OCI-LY7 (cell line): ENCODE measurements around the gene KANSL1L. TPM values are rescaled to one million over a fixed set of nuclear protein-coding genes. Genes with fewer than 3 reads are reported as not detected.

ENCODE experiments used
- BruUV-seq: library from RNA; stranded (reverse); fragments of 400-500 nt; replicated peaks from 2 replicates; lab custom pipeline; 2021; lab: Mats Ljungman, UMichigan
- CTCF ChIA-PET: fragments of 300-600 bp; sonication (Branson Sonifier 250); formaldehyde crosslinking; loops from one replicate; lab custom pipeline; 2022; ENCODE audit warnings: antibody characterized with exemption; ENCODE audit not compliant: unreplicated experiment; lab: Charles Lee
- POLR2A ChIA-PET: fragments of 300-600 bp; sonication (Branson Sonifier 250); formaldehyde crosslinking; loops from one replicate; lab custom pipeline; 2022; ENCODE audit warnings: antibody characterized with exemption; lab: Charles Lee
- DNase-seq: peaks from one replicate; pipeline ENCODE4 v3.0.0-alpha.2; 2015; ENCODE audit warnings: low spot score
- H2AFZ ChIP-seq: fragments of 200-600 bp; sonication (generic), shearing (Covaris generic); 2 replicates; pipeline ENCODE4 v1.6.1; 2014; ENCODE audit warnings: mild to moderate bottlenecking, antibody characterized with exemption, low read length, moderate library complexity
- H3K27ac ChIP-seq: fragments of 200-600 bp; sonication (generic); 2 replicates; pipeline ENCODE4 v1.5.1; 2014; ENCODE audit warnings: mixed run types, low read depth, mild to moderate bottlenecking, moderate library complexity, low read length, inconsistent platforms; ENCODE audit not compliant: poor library complexity, severe bottlenecking
- H3K36me3 ChIP-seq: fragments of 200-600 bp; sonication (generic); 2 replicates; pipeline ENCODE4 v1.6.1; 2014; ENCODE audit warnings: mild to moderate bottlenecking, antibody characterized with exemption, low read length, moderate library complexity, mixed read lengths; ENCODE audit not compliant: insufficient read depth
- H3K4me1 ChIP-seq: fragments of 200-600 bp; sonication (generic); 2 replicates; pipeline ENCODE4 v1.5.1; 2014; ENCODE audit warnings: mild to moderate bottlenecking, low read length; ENCODE audit not compliant: insufficient read depth, poor library complexity, severe bottlenecking
- H3K4me2 ChIP-seq: fragments of 200-600 bp; sonication (generic); 2 replicates; pipeline ENCODE4 v1.6.1; 2014; ENCODE audit warnings: mild to moderate bottlenecking, low read length
- H3K4me3 ChIP-seq: fragments of 200-600 bp; sonication (generic); 2 replicates; pipeline ENCODE4 v1.5.1; 2014; ENCODE audit warnings: mild to moderate bottlenecking, low read depth, low read length; ENCODE audit not compliant: poor library complexity, severe bottlenecking
- H3K79me2 ChIP-seq: fragments of 200-600 bp; sonication (generic); 2 replicates; pipeline ENCODE4 v1.6.1; 2016; ENCODE audit warnings: low read depth, mild to moderate bottlenecking, low read length, moderate library complexity, mixed read lengths; ENCODE audit not compliant: insufficient read depth
- H3K9me2 ChIP-seq: fragments of 200-600 bp; sonication (generic); 2 replicates; pipeline ENCODE4 v1.6.1; 2016; ENCODE audit warnings: mild to moderate bottlenecking, low read length, mixed read lengths; ENCODE audit not compliant: insufficient read depth
- H3K9me3 ChIP-seq: fragments of 200-600 bp; sonication (generic); 2 replicates; pipeline ENCODE4 v1.6.1; 2014; ENCODE audit warnings: mild to moderate bottlenecking, mixed run types, low read length, mixed read lengths
- H4K20me1 ChIP-seq: fragments of 200-600 bp; sonication (generic); 2 replicates; pipeline ENCODE4 v1.6.1; 2014; ENCODE audit warnings: mild to moderate bottlenecking, antibody characterized with exemption, low read length, moderate library complexity, mixed read lengths; ENCODE audit not compliant: insufficient read depth
- EZH2phosphoT487 ChIP-seq: fragments of 200-600 bp; sonication (generic); IDR thresholded peaks from 2 replicates; pipeline ENCODE4 v1.6.1; 2018; ENCODE audit warnings: low read depth, borderline replicate concordance, mild to moderate bottlenecking, mixed run types, antibody characterized with exemption, low read length, moderate library complexity, mixed read lengths
- intact Hi-C: fragments of 100-400 bp; cut with micrococcal nuclease; formaldehyde crosslinking; loops from one replicate; pipeline ENCODE4 v1.10.0; 2022; ENCODE audit not compliant: unreplicated experiment
- total RNA-seq, 2 experiments: library from RNA; depleted of rRNA in 1 of 2; stranded (reverse); fragments of >200 nt in 1 of 2; shearing (Covaris generic) in 1 of 2; gene quantifications; 2 replicates each; pipeline ENCODE4 v1.2.3, GENCODE V29; 2014 to 2022
- TF ChIP-seq, protein P1 (sequence below): fragments of 200-600 bp; sonication (generic); conservative IDR thresholded peaks from 2 replicates; pipeline ENCODE4 v1.5.1; 2014; ENCODE audit warnings: mild to moderate bottlenecking, antibody characterized with exemption, low read length, moderate library complexity, mixed read lengths

Gene KANSL1L
- total RNA-seq, 2 experiments from 2014 or later: 22.0 to 22.9 TPM

DNA sequence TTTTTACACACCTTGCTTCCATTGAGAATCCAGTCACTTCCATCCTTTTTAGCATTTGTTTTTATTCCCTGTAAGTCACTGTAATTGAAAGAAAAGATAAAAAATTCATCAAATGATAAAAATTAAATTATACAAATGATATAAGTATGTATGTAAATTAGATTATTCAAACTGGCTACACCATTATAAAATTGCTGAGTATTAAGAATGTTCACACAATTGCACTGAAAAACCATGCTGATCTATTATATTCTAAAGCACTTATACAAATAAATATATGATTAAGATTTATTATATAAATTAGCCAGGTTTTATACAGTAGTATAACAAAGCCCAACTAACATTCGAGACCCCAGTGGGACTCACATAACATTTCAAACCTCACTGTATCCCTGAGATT is 39.0 kb upstream of the KANSL1L start:
- ChIA-PET POLR2A (no interaction called here), CTCF (no interaction called here)
- intact Hi-C loops: no loop called here
- no TSS peak for BruUV-seq
- no peak overlapping the region for H3K27ac ChIP-seq
- H3K4me2 ChIP-seq: no peak overlapping the region
- TF ChIP-seq, protein P1, sequence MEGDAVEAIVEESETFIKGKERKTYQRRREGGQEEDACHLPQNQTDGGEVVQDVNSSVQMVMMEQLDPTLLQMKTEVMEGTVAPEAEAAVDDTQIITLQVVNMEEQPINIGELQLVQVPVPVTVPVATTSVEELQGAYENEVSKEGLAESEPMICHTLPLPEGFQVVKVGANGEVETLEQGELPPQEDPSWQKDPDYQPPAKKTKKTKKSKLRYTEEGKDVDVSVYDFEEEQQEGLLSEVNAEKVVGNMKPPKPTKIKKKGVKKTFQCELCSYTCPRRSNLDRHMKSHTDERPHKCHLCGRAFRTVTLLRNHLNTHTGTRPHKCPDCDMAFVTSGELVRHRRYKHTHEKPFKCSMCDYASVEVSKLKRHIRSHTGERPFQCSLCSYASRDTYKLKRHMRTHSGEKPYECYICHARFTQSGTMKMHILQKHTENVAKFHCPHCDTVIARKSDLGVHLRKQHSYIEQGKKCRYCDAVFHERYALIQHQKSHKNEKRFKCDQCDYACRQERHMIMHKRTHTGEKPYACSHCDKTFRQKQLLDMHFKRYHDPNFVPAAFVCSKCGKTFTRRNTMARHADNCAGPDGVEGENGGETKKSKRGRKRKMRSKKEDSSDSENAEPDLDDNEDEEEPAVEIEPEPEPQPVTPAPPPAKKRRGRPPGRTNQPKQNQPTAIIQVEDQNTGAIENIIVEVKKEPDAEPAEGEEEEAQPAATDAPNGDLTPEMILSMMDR: no peak
- no peak for TF ChIP-seq EZH2phosphoT487
- H2AFZ ChIP-seq: no peak overlapping the region
- H3K4me1 ChIP-seq: no peaks in the 10 kb centered on the region
- no peaks in the 10 kb centered on the region for H3K79me2 ChIP-seq
- no peak overlapping the region for H3K4me3 ChIP-seq
- no peaks in the 10 kb centered on the region for H3K9me3 ChIP-seq
- DNase-seq: no peak
- no peaks in the 10 kb centered on the region for H3K9me2 ChIP-seq
- no peaks in the 10 kb centered on the region for H4K20me1 ChIP-seq
- no peaks in the 10 kb centered on the region for H3K36me3 ChIP-seq

DNA sequence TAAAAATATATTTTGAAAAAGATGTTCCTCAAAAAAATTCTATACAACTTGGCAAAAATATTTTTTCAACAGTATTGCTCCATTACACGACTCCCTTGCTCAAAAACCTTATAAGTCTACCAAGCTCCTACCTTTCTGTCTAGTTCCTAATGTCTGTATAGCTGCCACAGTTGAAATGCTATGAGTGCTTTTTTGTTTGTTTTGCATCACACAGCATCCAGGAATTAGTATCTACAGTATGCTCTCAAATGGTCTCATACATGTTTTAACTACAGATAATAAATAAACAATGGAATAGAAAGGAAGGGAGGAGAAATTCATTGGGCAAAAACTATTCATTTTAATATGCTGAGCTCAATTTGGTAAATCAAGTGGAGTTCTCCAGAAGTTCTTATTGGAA is 36.7 kb upstream of the KANSL1L start:
- Histone ChIP-seq H3K27ac (no peak overlapping the region), H4K20me1 (no peaks in the 10 kb centered on the region), H3K9me3 (no peaks in the 10 kb centered on the region), H3K36me3 (no peaks in the 10 kb centered on the region), H3K4me3 (no peak overlapping the region), H3K4me1 (no peaks in the 10 kb centered on the region), H3K4me2 (no peak overlapping the region), H2AFZ (no peak overlapping the region), H3K9me2 (no peaks in the 10 kb centered on the region), H3K79me2 (no peaks in the 10 kb centered on the region)
- POLR2A ChIA-PET: no interaction called here
- DNase-seq: no peak
- BruUV-seq: no TSS peak
- intact Hi-C loops: no loop called here
- no peak for TF ChIP-seq EZH2phosphoT487
- TF ChIP-seq, protein P1: no peak
- CTCF ChIA-PET: interaction anchor here (1.2 kb wide), 1 partner anchor 9 kb away, joined by 4 read pairs; no protein-coding TSS in a partner anchor

DNA sequence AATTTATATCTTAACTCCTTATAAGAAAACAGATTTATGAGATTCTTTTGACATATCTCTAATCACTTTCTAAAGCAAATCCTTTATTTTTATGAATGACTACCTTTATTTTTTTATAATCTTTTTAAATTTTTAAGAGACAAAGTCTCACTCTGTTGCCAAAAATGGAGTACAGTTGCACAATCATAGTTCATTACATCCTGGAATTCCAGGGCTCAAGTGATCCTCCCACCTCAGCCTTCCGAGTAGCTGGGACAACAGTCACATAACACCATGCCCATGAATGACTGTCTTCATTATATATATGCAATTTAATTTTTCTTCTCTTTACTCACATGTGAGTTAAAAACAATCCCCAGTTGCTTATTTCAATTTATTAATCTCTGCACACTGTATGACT is 32.3 kb upstream of the KANSL1L start:
- no peaks in the 10 kb centered on the region for H3K9me3 ChIP-seq
- no TSS peak for BruUV-seq
- no peaks in the 10 kb centered on the region for H3K9me2 ChIP-seq
- intact Hi-C loops: no loop called here
- ChIA-PET POLR2A (interaction anchor here (0.8 to 1.8 kb wide), 2 partner anchors 13 to 80 kb away, joined by 4 to 5 read pairs; no protein-coding TSS in a partner anchor), CTCF (no interaction called here)
- no peak overlapping the region for H2AFZ ChIP-seq
- H3K4me2 ChIP-seq: no peak overlapping the region
- DNase-seq: no peak
- H3K79me2 ChIP-seq: no peaks in the 10 kb centered on the region
- TF ChIP-seq, protein P1: no peak
- no peak for TF ChIP-seq EZH2phosphoT487
- H3K27ac ChIP-seq: no peak overlapping the region
- no peaks in the 10 kb centered on the region for H4K20me1 ChIP-seq
- no peaks in the 10 kb centered on the region for H3K36me3 ChIP-seq
- H3K4me1 ChIP-seq: no peaks in the 10 kb centered on the region
- H3K4me3 ChIP-seq: no peak overlapping the region
